ENCODE results near the gene CMSS1. TPM values are rescaled to one million over a fixed set of nuclear protein-coding genes. Genes with fewer than 3 reads are reported as not detected.

Gene CMSS1
- total RNA-seq, 1 experiment from 2014 or later: 70.6 TPM

DNA sequence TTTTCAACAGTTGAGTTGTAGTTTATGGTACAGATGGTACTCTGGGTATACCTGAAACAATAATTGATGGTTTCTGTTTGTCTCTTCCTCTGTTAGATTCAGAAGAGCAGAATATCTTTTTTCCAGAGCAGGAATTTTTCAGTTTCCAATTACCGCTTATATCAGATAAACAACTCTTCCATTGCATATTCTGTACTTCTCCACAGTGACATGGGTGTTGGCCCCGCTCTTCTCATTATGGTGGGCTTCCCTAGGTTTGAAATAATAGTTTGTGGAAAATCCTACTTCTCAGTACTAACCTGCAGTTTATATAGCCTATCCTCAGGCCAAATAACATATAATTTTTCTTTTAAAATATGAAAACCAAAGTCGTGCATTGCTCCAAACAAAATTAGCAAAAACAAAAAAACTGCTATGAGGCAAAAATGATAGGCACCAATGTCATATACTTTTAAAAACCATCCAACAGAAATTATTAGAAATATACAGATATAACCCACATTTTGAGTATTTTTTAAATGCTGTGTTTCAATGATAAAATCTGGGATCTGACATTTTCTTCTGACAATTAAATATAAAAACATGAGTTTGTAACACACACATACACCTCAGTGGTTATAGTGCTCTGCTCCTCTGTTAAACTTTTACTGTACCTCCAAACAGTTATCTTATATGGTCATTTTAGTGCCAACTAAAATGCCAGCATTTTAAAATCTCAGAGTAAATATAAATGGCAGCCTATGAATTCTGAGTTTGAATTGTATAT lies 56.8 kb downstream of the CMSS1 start:
- no peak overlapping the region for H3K27ac Mint-ChIP-seq
- TF ChIP-seq, protein P1, sequence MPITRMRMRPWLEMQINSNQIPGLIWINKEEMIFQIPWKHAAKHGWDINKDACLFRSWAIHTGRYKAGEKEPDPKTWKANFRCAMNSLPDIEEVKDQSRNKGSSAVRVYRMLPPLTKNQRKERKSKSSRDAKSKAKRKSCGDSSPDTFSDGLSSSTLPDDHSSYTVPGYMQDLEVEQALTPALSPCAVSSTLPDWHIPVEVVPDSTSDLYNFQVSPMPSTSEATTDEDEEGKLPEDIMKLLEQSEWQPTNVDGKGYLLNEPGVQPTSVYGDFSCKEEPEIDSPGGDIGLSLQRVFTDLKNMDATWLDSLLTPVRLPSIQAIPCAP (CRISPR knock-in tag; IDR thresholded peaks at IDR 0.05): no peak
- TF ChIP-seq HMGA2 (CRISPR knock-in tag; IDR thresholded peaks at IDR 0.05) (no peak), ZNF317 (CRISPR knock-in tag; IDR thresholded peaks at IDR 0.05; ENCODE audit: borderline replicate concordance, low read depth) (no peak), RELA (CRISPR knock-in tag; IDR thresholded peaks at IDR 0.05; ENCODE audit: borderline replicate concordance) (no peak), ZNF263 (CRISPR knock-in tag; IDR thresholded peaks at IDR 0.05; ENCODE audit: low read depth) (no peak)
- TF ChIP-seq, protein P2, sequence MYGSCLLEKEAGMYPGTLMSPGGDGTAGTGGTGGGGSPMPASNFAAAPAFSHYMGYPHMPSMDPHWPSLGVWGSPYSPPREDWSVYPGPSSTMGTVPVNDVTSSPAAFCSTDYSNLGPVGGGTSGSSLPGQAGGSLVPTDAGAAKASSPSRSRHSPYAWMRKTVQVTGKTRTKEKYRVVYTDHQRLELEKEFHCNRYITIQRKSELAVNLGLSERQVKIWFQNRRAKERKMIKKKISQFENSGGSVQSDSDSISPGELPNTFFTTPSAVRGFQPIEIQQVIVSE (CRISPR knock-in tag; IDR thresholded peaks at IDR 0.05; ENCODE audit: borderline replicate concordance): no peak
- H3K27me3 Mint-ChIP-seq (ENCODE audit: low read depth): peaks cover 94% of the 10 kb centered on the region
- ATAC-seq (no peak), DNase-seq (ENCODE audit: low spot score) (no peak)
- no peaks in the 10 kb centered on the region for H3K9me3 Mint-ChIP-seq
- H3K36me3 Mint-ChIP-seq: no peaks in the 10 kb centered on the region
- CTCF ChIA-PET: no interaction called here
- POLR2A ChIA-PET: no interaction called here
- H3K4me1 Mint-ChIP-seq: peaks cover 25% of the 10 kb centered on the region
- no peak overlapping the region for H3K4me3 Mint-ChIP-seq

DNA sequence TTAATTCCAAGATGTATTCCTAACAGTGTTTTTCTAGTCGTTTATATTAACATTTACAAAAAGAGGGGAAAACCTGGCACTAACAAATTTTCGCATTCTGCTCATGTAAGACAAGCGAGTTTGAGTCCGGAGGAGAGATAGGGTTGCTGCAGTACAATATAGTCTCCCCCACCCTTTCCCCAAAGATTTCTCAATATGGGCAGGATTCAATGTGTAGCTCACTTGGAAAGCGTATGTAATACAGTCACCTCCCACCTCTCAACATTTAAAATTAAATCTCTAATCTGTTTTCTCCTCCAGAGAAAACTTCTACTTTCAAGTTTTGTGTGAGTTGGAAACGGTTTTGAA lies 57.9 kb downstream of the CMSS1 start:
- H3K4me3 Mint-ChIP-seq: peak overlapping the region; percentile 70
- H3K27ac Mint-ChIP-seq: no peak overlapping the region
- POLR2A ChIA-PET: interaction anchor here (0.6 kb wide), 1 partner anchor 131 kb away, joined by 4 read pairs; no protein-coding TSS in a partner anchor
- ATAC-seq (peak; percentile 4; the same call in 1 of the 2 replicates), DNase-seq (ENCODE audit: low spot score) (no peak)
- TF ChIP-seq ZNF219 (CRISPR knock-in tag; IDR thresholded peaks at IDR 0.05; ENCODE audit: borderline replicate concordance) (no peak), TEAD4 (CRISPR knock-in tag; IDR thresholded peaks at IDR 0.05) (no peak), SMAD3 (CRISPR knock-in tag; IDR thresholded peaks at IDR 0.05; ENCODE audit: borderline replicate concordance) (no peak), ETV6 (CRISPR knock-in tag; IDR thresholded peaks at IDR 0.05) (no peak), ELF4 (CRISPR knock-in tag; IDR thresholded peaks at IDR 0.05; ENCODE audit: low read depth) (no peak), TP53 (CRISPR knock-in tag; IDR thresholded peaks at IDR 0.05) (no peak), MXD4 (CRISPR knock-in tag; IDR thresholded peaks at IDR 0.05; ENCODE audit: borderline replicate concordance) (no peak), SMAD4 (CRISPR knock-in tag; IDR thresholded peaks at IDR 0.05) (no peak), JAZF1 (CRISPR knock-in tag; IDR thresholded peaks at IDR 0.05) (no peak), NFYB (CRISPR knock-in tag; conservative IDR thresholded peaks at IDR 0.05; ENCODE audit: low read depth) (no peak)
- TF ChIP-seq, protein P3, sequence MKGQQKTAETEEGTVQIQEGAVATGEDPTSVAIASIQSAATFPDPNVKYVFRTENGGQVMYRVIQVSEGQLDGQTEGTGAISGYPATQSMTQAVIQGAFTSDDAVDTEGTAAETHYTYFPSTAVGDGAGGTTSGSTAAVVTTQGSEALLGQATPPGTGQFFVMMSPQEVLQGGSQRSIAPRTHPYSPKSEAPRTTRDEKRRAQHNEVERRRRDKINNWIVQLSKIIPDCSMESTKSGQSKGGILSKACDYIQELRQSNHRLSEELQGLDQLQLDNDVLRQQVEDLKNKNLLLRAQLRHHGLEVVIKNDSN (CRISPR knock-in tag; IDR thresholded peaks at IDR 0.05): no peak
- TF ChIP-seq, protein P1 (CRISPR knock-in tag; IDR thresholded peaks at IDR 0.05): no peak
- H3K4me1 Mint-ChIP-seq: peaks cover 25% of the 10 kb centered on the region
- H3K9me3 Mint-ChIP-seq: no peaks in the 10 kb centered on the region
- peaks cover 91% of the 10 kb centered on the region for H3K27me3 Mint-ChIP-seq (ENCODE audit: low read depth)
- CTCF ChIA-PET: interaction anchor here (0.9 to 1.4 kb wide), 6 partner anchors 16 to 378 kb away, joined by 3 to 6 read pairs (median 4); no protein-coding TSS in a partner anchor
- H3K36me3 Mint-ChIP-seq: no peaks in the 10 kb centered on the region

DNA sequence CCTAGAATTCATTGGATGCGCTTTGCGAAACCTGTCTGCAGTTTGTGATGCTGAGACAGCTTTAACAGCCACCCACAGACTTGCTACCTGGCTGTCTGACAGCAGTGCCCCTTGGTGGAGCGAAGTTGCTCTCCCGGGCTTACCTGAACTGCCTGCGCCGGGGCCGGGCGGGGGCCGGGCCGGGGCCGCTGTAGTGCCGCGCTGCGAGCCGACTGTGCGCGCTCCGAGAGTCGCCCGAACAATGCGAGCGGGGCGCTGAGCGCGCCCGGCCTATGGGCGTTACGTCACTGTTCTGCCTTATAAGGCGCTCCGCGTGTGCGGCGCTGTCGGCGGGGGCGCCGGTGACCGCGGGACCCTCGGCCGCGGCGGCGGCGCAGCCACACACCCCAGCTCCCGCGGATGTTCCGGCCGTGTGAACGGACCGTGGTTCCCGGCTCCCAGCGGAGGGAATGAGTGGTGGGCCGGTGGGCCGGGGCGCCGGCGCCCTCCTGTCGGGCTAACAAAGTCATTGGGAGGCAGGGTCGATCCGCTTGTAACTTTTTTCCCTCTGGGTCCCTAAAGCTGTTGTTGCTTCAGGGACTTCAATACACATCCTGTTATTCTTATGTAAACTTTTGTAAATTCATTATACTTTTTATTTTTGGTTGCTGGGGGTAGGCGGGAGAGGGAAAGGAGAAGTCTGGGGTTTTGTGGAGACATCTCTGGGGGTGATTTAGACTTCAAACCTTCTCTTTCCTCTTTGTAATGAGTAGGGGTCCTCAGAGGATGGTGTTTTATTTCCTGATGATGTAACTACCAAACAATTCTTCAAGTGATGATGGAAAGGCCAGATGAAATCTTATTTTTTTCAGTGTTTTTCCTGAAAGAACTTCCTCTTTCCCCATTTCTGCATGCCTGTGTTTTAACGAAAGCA lies 58.5 kb downstream of the CMSS1 start:
- Mint-ChIP-seq H3K4me1 (peaks cover 25% of the 10 kb centered on the region), H3K27ac (no peak overlapping the region), H3K36me3 (no peaks in the 10 kb centered on the region), H3K4me3 (peak overlapping the region; percentile 70), H3K27me3 (ENCODE audit: low read depth) (peaks cover 85% of the 10 kb centered on the region), H3K9me3 (no peaks in the 10 kb centered on the region)
- peak; percentile 91 for DNase-seq (ENCODE audit: low spot score)
- CTCF ChIA-PET: interaction anchor here (0.9 to 1.4 kb wide), 7 partner anchors 16 to 378 kb away, joined by 3 to 6 read pairs (median 4); no protein-coding TSS in a partner anchor
- peak; percentile 97 for ATAC-seq
- POLR2A ChIA-PET: no interaction called here
- TF ChIP-seq, protein P4, sequence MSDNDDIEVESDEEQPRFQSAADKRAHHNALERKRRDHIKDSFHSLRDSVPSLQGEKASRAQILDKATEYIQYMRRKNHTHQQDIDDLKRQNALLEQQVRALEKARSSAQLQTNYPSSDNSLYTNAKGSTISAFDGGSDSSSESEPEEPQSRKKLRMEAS (CRISPR knock-in tag; IDR thresholded peaks at IDR 0.05): peak; percentile 63; the same call in 1 of the 2 replicates
- TF ChIP-seq CREM (CRISPR knock-in tag; IDR thresholded peaks at IDR 0.05) (peak; percentile 76), JAZF1 (CRISPR knock-in tag; IDR thresholded peaks at IDR 0.05) (no peak), TEAD1 (CRISPR knock-in tag; IDR thresholded peaks at IDR 0.05) (peak; percentile 57), ZNF423 (CRISPR knock-in tag; IDR thresholded peaks at IDR 0.05) (peak; percentile 50; the same call in 1 of the 2 replicates)
- TF ChIP-seq, protein P5, sequence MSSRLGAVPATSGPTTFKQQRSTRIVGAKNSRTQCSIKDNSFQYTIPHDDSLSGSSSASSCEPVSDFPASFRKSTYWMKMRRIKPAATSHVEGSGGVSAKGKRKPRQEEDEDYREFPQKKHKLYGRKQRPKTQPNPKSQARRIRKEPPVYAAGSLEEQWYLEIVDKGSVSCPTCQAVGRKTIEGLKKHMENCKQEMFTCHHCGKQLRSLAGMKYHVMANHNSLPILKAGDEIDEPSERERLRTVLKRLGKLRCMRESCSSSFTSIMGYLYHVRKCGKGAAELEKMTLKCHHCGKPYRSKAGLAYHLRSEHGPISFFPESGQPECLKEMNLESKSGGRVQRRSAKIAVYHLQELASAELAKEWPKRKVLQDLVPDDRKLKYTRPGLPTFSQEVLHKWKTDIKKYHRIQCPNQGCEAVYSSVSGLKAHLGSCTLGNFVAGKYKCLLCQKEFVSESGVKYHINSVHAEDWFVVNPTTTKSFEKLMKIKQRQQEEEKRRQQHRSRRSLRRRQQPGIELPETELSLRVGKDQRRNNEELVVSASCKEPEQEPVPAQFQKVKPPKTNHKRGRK (CRISPR knock-in tag; IDR thresholded peaks at IDR 0.05; ENCODE audit: borderline replicate concordance): no peak
- TF ChIP-seq, protein P6, sequence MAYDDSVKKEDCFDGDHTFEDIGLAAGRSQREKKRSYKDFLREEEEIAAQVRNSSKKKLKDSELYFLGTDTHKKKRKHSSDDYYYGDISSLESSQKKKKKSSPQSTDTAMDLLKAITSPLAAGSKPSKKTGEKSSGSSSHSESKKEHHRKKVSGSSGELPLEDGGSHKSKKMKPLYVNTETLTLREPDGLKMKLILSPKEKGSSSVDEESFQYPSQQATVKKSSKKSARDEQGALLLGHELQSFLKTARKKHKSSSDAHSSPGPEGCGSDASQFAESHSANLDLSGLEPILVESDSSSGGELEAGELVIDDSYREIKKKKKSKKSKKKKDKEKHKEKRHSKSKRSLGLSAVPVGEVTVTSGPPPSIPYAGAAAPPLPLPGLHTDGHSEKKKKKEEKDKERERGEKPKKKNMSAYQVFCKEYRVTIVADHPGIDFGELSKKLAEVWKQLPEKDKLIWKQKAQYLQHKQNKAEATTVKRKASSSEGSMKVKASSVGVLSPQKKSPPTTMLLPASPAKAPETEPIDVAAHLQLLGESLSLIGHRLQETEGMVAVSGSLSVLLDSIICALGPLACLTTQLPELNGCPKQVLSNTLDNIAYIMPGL (CRISPR knock-in tag; IDR thresholded peaks at IDR 0.05): peak; percentile 45; the same call in 1 of the 2 replicates
